GM13977 (cell line): Measurements from ENCODE around the gene UBAC2.

Source experiments
- DNase-seq: peaks from one replicate; pipeline ENCODE4 v3.0.0; 2012; ENCODE audit warnings: low spot score
- in situ Hi-C: fragments of 300-500 bp; cut with MboI; formaldehyde crosslinking; loops from one replicate; pipeline ENCODE4 v1.12.0; 2022; ENCODE audit warnings: low sequenced_read_pairs, low pct_unique_long_range_greater_than_20kb, mixed read lengths, inconsistent platforms; ENCODE audit not compliant: unreplicated experiment
- TF ChIP-seq, protein P1 (sequence below): IDR thresholded peaks from 2 replicates; pipeline ENCODE4 v1.5.1; 2012; ENCODE audit warnings: mild to moderate bottlenecking, control low read depth; ENCODE audit not compliant: insufficient read depth; ENCODE audit errors: extremely low read depth, missing control alignments

Gene UBAC2

DNA sequence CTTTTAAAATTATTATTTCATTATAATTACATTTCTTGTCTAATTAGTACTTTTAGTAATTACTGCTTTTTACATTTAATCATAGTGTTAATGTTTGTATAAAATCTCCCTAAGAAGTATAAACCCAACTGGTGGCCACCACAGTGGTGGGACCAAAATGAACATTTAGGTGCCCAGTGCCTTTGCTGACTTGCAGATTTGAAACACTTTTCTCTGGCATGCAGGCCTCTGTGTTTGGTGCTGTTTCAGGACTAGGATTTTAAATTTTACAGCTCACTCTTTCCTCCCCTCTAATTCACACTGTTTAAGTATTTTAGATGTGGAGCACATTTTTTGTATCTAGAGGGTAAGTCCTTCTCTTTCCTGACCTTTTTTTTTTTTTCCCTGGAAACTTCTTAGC, 17.5 kb downstream of the UBAC2 start:
- DNase-seq = no peak
- TF ChIP-seq, protein P1, sequence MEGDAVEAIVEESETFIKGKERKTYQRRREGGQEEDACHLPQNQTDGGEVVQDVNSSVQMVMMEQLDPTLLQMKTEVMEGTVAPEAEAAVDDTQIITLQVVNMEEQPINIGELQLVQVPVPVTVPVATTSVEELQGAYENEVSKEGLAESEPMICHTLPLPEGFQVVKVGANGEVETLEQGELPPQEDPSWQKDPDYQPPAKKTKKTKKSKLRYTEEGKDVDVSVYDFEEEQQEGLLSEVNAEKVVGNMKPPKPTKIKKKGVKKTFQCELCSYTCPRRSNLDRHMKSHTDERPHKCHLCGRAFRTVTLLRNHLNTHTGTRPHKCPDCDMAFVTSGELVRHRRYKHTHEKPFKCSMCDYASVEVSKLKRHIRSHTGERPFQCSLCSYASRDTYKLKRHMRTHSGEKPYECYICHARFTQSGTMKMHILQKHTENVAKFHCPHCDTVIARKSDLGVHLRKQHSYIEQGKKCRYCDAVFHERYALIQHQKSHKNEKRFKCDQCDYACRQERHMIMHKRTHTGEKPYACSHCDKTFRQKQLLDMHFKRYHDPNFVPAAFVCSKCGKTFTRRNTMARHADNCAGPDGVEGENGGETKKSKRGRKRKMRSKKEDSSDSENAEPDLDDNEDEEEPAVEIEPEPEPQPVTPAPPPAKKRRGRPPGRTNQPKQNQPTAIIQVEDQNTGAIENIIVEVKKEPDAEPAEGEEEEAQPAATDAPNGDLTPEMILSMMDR = no peak
- in situ Hi-C loops = no loop called here

DNA sequence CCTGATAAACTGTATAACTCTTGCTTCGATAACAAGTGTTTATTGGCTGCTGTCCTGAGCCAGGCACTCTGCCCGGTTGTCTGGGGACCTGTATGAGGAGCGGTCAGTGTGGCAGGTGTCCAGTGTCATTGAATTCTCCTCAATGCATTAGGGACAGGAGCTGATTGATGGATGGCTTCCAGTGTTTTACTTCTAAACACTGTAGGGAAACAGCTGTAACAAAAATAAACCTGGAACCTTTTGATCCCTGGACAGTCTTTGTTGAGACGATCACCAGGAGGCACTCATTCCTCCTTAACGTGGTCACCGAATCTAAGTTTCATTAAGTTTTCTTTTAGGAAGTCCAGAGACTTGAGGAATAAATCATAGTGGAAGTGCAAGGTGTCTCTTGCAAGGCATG, 17.9 kb downstream of the UBAC2 start:
- in situ Hi-C loops = no loop called here
- no peak for DNase-seq
- TF ChIP-seq, protein P1 = no peak

DNA sequence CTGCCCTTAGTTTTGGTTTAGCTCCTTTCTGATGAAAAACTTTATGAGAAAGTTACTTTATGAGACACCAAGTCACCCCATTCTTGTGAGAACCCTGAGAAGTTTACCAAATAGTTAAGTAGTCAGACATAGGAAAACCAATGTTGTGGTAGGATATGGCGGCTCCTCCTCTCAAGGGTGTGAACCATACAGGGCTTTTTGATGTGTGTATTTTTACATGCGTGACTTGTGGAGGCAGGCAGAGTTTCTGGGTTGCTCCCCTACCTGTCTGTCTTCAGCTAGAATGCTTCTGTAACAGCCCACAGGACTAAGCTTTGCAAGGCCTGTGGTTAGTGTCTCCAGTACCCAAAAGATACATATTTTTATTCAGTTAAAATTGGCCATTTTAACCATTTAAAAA, 18.3 kb downstream of the UBAC2 start:
- DNase-seq = no peak
- in situ Hi-C loops = no loop called here
- TF ChIP-seq, protein P1 = no peak

DNA sequence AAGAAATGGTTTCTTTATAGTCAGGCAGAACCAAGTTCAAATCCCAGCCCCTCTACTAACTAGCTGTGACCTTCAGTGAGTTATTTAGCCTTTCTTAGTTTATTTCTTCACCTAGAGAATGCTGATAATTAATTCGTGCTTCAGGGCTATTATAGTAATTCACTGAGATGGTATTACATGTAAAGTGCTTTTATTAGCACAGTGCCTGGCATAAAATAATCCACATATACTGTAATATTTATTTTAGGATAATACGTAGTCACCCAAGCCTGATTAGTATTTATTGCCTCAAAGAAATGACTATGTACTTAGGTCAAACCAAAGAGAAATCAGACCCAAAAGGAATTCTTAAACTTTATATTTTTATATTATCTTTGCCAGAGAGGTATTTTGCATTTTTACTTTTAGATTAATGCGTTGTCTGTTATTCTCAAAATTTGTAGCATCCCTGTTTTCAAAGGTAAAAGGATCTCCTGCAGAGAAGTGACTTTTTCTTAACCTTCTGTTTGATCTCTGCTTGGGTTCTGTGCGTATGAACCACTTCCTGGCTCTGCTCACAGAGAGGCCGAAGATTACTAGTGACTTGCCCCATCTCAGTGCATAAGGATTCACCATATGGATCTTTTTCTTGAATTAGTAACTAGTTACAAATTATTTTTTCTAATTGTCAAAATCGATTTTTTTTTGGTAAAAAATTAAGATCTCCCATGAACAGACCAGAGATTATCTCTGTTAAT, 19.7 kb downstream of the UBAC2 start:
- DNase-seq = no peak
- TF ChIP-seq, protein P1 = no peak
- in situ Hi-C loops = no loop called here

DNA sequence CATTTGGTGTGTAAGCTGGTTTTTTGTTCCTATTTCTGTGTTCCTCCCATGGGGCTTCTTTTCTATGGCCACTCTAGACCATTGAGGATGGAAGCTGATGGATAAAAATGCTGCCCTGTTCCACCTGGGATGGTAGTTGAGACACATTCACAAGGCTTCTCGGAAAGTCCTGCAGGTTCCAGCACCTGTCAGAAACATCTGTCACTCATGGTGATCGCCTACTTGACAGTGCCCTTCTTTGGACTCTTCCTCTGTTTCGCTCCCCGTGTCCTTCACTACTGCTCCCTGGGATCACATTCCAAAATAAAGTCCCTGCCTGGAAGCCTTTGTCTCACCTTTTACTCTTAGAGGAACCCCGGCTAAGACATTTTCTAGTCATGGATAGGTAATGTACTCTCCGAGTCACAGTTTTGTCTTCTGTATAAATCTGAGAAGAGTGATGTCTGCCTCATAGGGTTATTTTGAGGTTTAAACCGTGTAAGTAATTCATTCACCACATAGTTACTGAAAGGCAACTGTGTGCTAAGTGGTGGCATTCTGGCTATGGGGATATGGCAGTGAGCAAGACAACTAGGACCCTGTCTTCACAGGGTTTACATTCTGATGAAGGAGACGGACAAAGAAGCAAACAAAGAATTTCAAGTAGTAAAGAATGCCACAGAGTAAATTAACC, 21.0 kb downstream of the UBAC2 start:
- no peak for DNase-seq
- in situ Hi-C loops = no loop called here
- TF ChIP-seq, protein P1 = no peak

DNA sequence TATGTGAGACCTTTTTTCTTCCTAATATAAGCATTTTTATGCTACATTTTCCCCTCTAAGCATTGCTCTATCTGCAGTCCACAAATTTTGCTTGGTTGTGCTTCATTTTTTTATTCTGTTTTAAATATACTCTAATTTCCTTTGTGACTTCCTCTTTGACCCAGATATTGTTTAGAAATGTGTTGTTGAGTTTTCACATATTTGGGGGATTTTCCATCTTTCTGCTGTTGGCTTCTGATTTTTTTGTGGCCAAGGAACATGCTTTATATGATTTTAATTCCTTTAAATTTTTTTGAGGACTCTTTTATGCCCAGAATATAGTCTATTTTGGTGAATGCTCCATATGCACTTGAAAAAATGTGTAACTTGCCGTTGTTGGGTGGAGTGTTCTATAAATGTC, 22.9 kb downstream of the UBAC2 start:
- in situ Hi-C loops = no loop called here
- TF ChIP-seq, protein P1 = no peak

More for the DNA sequence above, 22.9 kb downstream of the UBAC2 start:
- no peak for DNase-seq
